AG04450 (cell line): ENCODE measurements around the gene ARL15. TPM values are rescaled to one million over a fixed set of nuclear protein-coding genes. Genes with fewer than 3 reads are reported as not detected.

Experiments
- CTCF ChIA-PET: fragments of 300-600, 350-600 bp; formaldehyde crosslinking; extraction: SDS; loops from one replicate; lab custom pipeline; 2022; ENCODE audit warnings: antibody characterized with exemption, inconsistent platforms; lab: Charles Lee
- POLR2A ChIA-PET: fragments of 350-600 bp; formaldehyde crosslinking; extraction: SDS; loops from one replicate; lab custom pipeline; 2021; ENCODE audit warnings: antibody characterized with exemption, inconsistent platforms; lab: Yijun Ruan, JAX
- DNase-seq: peaks from one replicate; pipeline ENCODE4 v3.0.0-alpha.2; 2011; ENCODE audit warnings: low read depth, low spot score
- H3K27ac ChIP-seq: one replicate; pipeline ENCODE4 v1.5.1; 2012; ENCODE audit warnings: low read depth, low read length, control low read depth
- H3K27me3 ChIP-seq: one replicate; pipeline ENCODE4 v1.6.0; 2012; ENCODE audit warnings: low read length; ENCODE audit not compliant: control insufficient read depth, insufficient read depth
- H3K4me3 ChIP-seq: 2 replicates; pipeline ENCODE4 v1.5.1; 2011; ENCODE audit warnings: mild to moderate bottlenecking, low read depth, low read length, control low read depth
- H3K9me3 ChIP-seq: 2 replicates; pipeline ENCODE4 v1.5.1; 2012; ENCODE audit warnings: low read length; ENCODE audit not compliant: control insufficient read depth, insufficient read depth
- CTCF ChIP-seq: IDR thresholded peaks from 2 replicates; pipeline ENCODE4 v1.5.1; 2011; ENCODE audit warnings: low read depth, low read length, control low read depth, inconsistent platforms
- polyA plus RNA-seq: library from polyadenylated mRNA; depleted of rRNA; stranded (reverse); fragments of >200 nt; gene quantifications from 2 replicates; pipeline ENCODE4 v1.2.3, GENCODE V29; 2011

The ARL15 gene
- polyA plus RNA-seq, 1 experiment = 16.0 TPM

GRCh38 chr5:54270326-54270725, 40.0 kb downstream of the ARL15 start:
- no peaks in the 10 kb centered on the region for H3K9me3 ChIP-seq
- POLR2A ChIA-PET = interaction anchor here (0.7 kb wide), 1 partner anchor 40 kb away, joined by 6 read pairs; the partner anchor contains the start of gene ARL15
- no peaks in the 10 kb centered on the region for H3K27me3 ChIP-seq
- H3K27ac ChIP-seq = no peak overlapping the region
- H3K4me3 ChIP-seq = no peak overlapping the region
- TF ChIP-seq CTCF = no peak
- DNase-seq = no peak
- CTCF ChIA-PET = no interaction called here

GRCh38 chr5:54264574-54264973, 45.8 kb downstream of the ARL15 start:
- Histone ChIP-seq H3K9me3 (no peaks in the 10 kb centered on the region), H3K27me3 (no peaks in the 10 kb centered on the region), H3K27ac (no peak overlapping the region), H3K4me3 (no peak overlapping the region)
- TF ChIP-seq CTCF = no peak
- CTCF ChIA-PET = interaction anchor here (1.1 to 2.1 kb wide), 2 partner anchors 21 to 155 kb away, joined by 3 to 6 read pairs; no protein-coding TSS in a partner anchor
- POLR2A ChIA-PET = no interaction called here
- DNase-seq = no peak

GRCh38 chr5:54263447-54263846, 46.9 kb downstream of the ARL15 start:
- no peak for DNase-seq
- H3K9me3 ChIP-seq = no peaks in the 10 kb centered on the region
- H3K4me3 ChIP-seq = no peak overlapping the region
- no peak for TF ChIP-seq CTCF
- POLR2A ChIA-PET = no interaction called here
- no peaks in the 10 kb centered on the region for H3K27me3 ChIP-seq
- CTCF ChIA-PET = interaction anchor here (0.6 kb wide), 1 partner anchor 225 kb away, joined by 3 read pairs; no protein-coding TSS in a partner anchor
- H3K27ac ChIP-seq = no peak overlapping the region

- DNase-seq = no peak
- Histone ChIP-seq H3K27ac (no peak overlapping the region), H3K27me3 (no peaks in the 10 kb centered on the region), H3K4me3 (no peak overlapping the region), H3K9me3 (no peaks in the 10 kb centered on the region)
- TF ChIP-seq CTCF = no peak
- ChIA-PET POLR2A (no interaction called here), CTCF (no interaction called here)
Measured at GRCh38 chr5:54261596-54261995, 48.8 kb downstream of the ARL15 start.

GRCh38 chr5:54259981-54260380, 50.4 kb downstream of the ARL15 start:
- no peak for DNase-seq
- ChIA-PET CTCF (interaction anchor here (1.2 to 2.0 kb wide), 2 partner anchors 26 to 229 kb away, joined by 3 to 6 read pairs; no protein-coding TSS in a partner anchor), POLR2A (no interaction called here)
- no peak for TF ChIP-seq CTCF
- H3K27ac ChIP-seq = no peak overlapping the region
- H3K4me3 ChIP-seq = no peak overlapping the region
- H3K27me3 ChIP-seq = no peaks in the 10 kb centered on the region
- no peaks in the 10 kb centered on the region for H3K9me3 ChIP-seq
